GDM1 (cell line): ENCODE data around the gene TPCN2.
A peak's percentile ranks its signal among the peaks of the same experiment; 100 is the strongest.

Source experiments
- DNase-seq: peaks from one replicate; lab custom pipeline; 2025; lab: John Stamatoyannopoulos, UW

The TPCN2 gene

GRCh38 chr11:69167130-69167915 is 118.6 kb downstream of the TPCN2 start:
- no peak for DNase-seq

GRCh38 chr11:69167916-69168691 is 119.4 kb downstream of the TPCN2 start:
- no peak for DNase-seq

- DNase-seq = no peak
Measured at GRCh38 chr11:69169479-69169878, 120.7 kb downstream of the TPCN2 start.

DNA sequence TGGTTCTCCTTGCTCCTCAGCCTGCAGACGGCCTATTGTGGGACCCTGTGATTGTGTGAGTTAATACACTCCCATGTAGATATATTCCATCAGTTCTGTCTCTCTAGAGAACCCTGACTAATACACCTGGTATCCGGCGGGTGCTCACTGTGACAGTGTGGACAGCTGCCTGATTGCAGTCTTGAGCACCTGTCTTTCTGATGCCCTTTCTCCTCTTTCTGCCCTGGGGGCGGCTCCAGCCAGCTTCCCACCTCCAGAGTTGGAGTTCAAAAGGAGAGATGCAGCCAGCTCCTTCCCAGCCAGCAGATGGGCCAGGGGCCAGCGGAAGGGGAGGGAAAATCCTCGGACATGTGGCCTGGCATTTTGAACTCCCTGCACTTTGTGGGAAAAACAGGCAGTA is 122.0 kb downstream of the TPCN2 start:
- no peak for DNase-seq

DNA sequence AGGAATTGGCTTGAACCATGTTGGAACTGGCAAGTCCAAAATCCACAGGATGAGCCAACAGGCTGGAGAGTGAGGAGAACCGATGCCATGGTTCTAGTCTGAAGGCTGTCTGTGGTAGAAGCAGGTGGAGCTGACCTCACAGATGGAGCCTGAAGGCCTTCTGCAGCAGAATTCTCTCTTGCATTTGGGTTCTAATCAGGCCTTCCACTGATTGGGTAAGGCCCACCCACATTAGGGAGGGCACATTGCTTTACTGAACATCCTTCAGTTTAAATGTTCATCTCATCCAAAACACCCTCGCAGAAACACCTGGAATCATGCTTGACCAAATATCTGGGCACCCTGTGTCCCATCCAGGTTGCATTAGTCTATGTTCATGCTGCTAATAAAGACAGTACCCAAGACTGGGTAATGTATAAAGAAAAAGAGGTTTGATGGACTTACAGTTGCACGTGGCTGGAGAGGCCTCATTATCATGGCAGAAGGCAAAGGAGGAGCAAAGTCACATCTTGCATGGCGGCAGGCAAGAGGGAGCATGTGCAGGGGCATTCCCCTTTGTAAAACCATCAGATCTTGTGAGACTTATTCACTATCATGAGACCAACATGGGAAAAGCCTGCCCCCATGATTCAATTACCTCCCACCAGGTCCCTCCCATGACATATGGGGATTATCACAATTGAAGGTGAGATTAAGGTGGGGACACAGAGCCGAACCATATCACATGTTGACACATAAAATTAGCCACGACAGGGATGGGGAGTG is 122.9 kb downstream of the TPCN2 start:
- no peak for DNase-seq

- DNase-seq = peak; percentile 10
Measured at GRCh38 chr11:69172674-69173073, 123.9 kb downstream of the TPCN2 start.

DNA sequence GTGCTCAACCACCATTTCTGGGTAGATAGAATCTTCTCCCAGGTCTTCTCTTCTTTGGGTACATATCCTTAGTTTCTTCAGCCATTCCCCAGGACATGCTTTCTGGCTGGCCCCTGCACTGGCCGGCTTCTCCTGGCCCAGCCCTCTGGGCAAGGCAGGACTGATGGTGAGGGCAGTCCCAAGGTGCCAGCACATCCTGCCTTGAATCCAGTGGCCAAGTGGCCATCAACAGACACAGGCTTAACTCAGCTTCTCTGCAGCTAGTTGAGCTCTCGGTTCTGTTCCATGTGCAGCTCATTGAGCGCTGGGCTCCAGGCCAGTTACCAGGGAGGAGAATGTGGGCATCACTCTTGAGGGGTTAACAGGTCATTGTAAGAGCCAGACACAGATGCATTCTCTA is 124.6 kb downstream of the TPCN2 start:
- no peak for DNase-seq

GRCh38 chr11:69173925-69174581 is 125.3 kb downstream of the TPCN2 start:
- DNase-seq = no peak

- no peak for DNase-seq
Measured at GRCh38 chr11:69174841-69175240, 126.1 kb downstream of the TPCN2 start.

DNA sequence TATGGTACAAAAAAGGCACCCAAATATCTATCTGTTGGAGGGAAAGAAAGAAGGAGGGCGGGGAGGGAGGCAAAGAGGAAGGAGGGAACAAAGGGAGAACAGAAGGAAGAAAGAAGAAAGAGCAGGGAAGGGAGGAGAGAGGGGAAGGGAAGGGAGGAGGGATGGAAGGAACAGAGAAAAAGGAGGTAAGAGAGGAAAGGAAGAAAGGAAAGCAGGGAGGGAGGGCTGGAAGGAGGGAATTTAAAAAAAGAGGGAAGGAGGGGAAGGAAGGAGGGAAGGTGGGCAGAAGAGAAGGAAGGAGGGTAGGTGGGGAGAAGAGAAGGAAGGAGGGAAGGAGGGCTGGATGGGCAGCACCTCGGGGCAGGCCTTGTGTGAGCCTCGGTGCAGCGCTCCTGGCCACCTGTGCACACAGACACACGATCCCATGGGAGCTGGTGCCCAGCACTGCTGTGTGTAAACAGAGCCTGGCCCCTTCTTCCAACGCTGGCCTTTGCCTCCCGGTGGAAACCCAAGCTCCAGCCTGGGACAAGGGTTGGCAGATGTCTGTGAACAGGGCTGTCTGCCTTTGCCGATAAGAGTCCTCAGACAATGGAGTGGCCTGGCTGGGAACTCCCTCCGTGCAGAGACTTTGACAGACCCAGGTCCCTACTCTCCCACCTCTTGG is 130.2 kb downstream of the TPCN2 start:
- DNase-seq = no peak

- peak; percentile 69 for DNase-seq
Measured at GRCh38 chr11:69180226-69180625, 131.5 kb downstream of the TPCN2 start.

- DNase-seq = no peak
Measured at GRCh38 chr11:69180726-69181125, 132.0 kb downstream of the TPCN2 start.

DNA sequence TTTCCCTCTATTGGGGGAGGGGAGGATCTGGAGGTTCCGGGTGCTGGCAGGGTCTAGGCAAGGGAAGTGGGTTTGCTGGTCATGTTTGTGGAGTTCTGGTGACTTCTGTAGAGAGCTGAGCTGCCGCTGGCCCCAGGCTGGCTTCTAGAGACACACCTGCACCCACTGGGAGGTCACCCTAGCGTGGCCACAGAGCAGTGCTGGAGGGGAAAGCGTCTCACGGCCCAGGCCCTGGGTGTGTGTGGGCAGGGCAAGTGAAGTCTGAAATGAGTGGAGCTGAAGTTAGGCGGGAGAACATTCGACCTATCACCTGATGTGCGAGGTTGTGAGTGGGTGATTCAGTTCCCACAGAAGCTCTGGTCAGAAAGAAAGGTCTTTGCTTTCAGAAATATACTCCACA is 134.9 kb downstream of the TPCN2 start:
- DNase-seq = peak; percentile 14
